Activated naive CD4-positive, alpha-beta T cell treated with anti-CD3 and anti-CD28 coated beads, Interleukin-2, amount 50 U/mL, for 72 hours (primary cell): ENCODE data around the gene DHCR7. TPM values are rescaled to one million over a fixed set of nuclear protein-coding genes. Genes with fewer than 3 reads are reported as not detected.

Experiments used
- ATAC-seq, 2 donors: fragments of 150-1000 bp; cut with Tn5 transposase; 2 replicates each; pipeline ENCODE4 v1.10.0; 2021; ENCODE audit warnings: mild to moderate bottlenecking in 2 of 2, moderate library complexity in 2 of 2
- DNase-seq, 2 donors: peaks; one replicate each; pipeline ENCODE4 v3.0.0; 2021 to 2022; ENCODE audit warnings: low spot score in 2 of 2
- H3K27ac Mint-ChIP-seq, 2 donors: one replicate each; pipeline ENCODE4 v1.8.0; 2022; ENCODE audit warnings: mild to moderate bottlenecking in 2 of 2, mixed read lengths in 2 of 2
- H3K36me3 Mint-ChIP-seq, 2 donors: one replicate each; pipeline ENCODE4 v1.8.0; 2022; ENCODE audit warnings: mixed read lengths in 2 of 2
- H3K9me3 Mint-ChIP-seq, 2 donors: one replicate each; pipeline ENCODE4 v1.8.0; 2022; ENCODE audit warnings: mixed read lengths in 2 of 2
- total RNA-seq, 2 donors: library from RNA; stranded (reverse); gene quantifications; one replicate each; pipeline ENCODE4 v1.2.3, GENCODE V29; 2022

Gene DHCR7
- total RNA-seq, 2 donors from 2014 or later, result 41.4 to 54.1 TPM

DNA sequence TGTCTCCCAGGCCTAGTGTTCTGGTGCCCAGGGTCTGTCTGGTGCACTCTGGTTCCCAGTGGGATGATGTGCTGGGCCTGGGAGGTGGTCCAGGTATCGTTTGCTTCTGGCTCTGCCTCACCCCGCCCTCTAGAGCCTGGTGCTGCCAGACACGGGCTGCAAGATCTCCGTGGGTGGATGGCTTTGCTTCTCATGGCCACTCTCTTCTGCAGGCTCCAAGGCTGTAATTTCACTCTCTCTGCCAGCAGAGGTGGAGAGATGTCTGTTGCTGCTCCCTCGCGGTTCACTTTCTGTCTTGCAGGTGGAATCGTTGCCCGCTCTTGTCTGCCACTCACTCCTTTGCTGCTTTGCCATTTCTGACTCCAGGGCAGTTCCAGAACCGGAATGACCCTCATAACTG lies 18.2 kb upstream of the DHCR7 start:
- H3K27ac Mint-ChIP-seq, result peak overlapping the region in 1 of 2 donors; percentile 24
- H3K9me3 Mint-ChIP-seq, result no peaks in the 10 kb centered on the region
- H3K36me3 Mint-ChIP-seq, result peaks cover 8 to 17% of the 10 kb centered on the region in 2 donors
- DNase-seq (no peak), ATAC-seq (no peak)

DNA sequence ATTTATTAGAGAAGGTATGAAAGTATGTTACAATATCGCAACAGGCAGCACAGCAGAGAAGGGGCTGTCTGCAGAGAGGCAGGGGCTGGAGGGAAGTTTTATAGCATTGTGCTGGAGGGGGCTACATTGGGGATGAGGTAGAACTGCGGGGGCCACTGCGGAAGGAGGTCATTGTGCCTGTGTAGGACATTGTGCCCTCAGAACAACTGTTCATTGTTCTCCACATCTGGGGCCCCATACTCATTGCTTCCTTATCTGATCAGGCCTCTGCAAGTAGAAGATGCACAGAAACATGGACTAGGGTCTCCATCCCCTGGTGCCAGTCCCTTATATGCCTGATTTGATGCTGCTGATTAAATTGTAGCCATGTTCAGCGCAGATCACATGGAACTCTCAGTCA lies 16.9 kb upstream of the DHCR7 start:
- Mint-ChIP-seq H3K36me3 (peaks cover 16 to 25% of the 10 kb centered on the region in 2 donors), H3K27ac (no peak overlapping the region), H3K9me3 (no peaks in the 10 kb centered on the region)
- no peak for ATAC-seq
- no peak for DNase-seq

DNA sequence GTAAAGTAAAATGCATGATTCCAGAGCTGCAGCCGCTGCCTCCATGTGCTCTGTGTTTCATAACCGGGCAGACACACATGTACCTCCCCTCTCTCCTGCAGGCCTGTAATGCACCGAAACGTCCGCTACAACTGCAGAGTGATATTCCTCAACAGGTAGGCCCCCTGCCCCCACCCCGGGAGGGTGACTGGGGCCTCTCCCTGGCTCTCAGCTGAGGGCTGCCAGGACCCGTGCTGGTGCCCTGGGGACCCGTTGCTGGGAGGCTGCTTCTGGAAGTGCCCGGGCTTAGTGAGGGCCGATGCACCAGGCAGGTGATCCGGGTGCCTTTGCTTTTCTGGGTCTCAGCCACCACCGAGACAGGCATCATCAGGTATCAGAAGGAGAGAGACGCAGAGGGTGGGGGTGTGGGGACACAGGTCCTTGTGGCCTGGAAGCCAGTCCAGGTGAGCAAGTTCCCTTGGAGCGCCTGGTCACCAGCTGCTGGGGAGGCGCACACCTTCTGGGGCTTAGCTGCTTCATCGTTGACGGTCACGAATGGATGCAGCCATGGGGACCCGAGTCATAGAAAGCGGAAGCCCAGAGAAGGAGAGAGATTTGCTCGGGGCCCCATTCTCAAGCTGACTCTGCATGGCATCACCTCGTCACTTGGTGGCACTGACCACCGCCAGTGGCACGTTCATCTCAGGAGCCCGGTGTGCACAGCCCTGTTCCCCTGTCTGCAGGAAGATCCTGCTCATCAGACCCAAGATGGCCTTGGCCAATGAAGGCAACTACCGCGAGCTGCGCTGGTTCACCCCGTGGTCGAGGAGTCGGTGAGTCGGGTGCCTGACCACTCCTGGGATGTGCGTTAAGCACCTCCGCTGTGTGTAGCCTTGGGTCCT lies 15.4 kb upstream of the DHCR7 start:
- H3K27ac Mint-ChIP-seq, result peak overlapping the region in 1 of 2 donors; percentile 46
- DNase-seq (no peak), ATAC-seq (no peak)
- H3K9me3 Mint-ChIP-seq, result no peaks in the 10 kb centered on the region
- peaks cover 15 to 32% of the 10 kb centered on the region in 2 donors for H3K36me3 Mint-ChIP-seq

DNA sequence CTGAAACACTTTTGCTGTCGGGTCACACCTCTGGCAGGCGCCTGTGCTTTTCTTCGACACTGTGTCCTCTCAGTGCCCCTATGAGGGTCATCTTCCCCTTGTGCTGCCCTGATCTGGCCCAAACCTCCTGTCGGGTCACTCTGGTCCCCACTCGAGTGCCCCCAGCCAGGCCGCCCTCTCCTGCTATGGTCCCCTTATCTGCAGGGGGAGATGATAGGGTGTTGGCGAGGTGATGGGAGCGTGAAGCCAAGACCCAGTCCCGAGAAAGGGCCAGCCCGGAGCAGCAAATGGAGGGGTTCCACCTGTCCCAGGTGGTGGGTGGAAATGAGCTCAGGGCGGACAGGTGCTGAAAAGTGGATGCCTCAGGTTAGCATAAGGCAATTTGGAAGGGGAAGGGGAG lies 14.5 kb upstream of the DHCR7 start:
- no peak for ATAC-seq
- H3K36me3 Mint-ChIP-seq, result peaks cover 14 to 31% of the 10 kb centered on the region in 2 donors

DNA sequence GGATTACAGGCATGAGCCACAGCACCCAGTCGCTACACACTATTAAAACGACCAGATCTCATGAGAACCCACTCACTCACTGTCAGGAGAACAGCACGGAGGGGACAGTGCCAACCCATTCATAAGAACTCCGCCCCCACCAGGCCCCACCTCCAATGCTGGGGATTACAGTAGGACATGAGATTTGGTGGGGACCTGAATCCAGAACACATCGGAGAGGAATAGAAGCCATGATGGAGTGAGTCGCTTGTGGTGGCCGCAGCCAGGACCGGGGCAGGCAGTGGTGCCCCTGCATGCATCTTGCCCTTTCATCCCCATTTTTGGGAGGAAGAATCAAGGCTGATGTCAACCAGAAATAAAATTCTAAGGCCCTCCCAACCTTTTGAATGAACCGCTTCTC lies 13.5 kb upstream of the DHCR7 start:
- H3K27ac Mint-ChIP-seq, result no peak overlapping the region
- peaks cover 14 to 21% of the 10 kb centered on the region in 2 donors for H3K36me3 Mint-ChIP-seq
- DNase-seq (no peak), ATAC-seq (no peak)
- H3K9me3 Mint-ChIP-seq, result no peaks in the 10 kb centered on the region

More for the DNA sequence above, 14.5 kb upstream of the DHCR7 start:
- DNase-seq, result no peak
- no peaks in the 10 kb centered on the region for H3K9me3 Mint-ChIP-seq
- peak overlapping the region in 1 of 2 donors; percentile 57 for H3K27ac Mint-ChIP-seq

DNA sequence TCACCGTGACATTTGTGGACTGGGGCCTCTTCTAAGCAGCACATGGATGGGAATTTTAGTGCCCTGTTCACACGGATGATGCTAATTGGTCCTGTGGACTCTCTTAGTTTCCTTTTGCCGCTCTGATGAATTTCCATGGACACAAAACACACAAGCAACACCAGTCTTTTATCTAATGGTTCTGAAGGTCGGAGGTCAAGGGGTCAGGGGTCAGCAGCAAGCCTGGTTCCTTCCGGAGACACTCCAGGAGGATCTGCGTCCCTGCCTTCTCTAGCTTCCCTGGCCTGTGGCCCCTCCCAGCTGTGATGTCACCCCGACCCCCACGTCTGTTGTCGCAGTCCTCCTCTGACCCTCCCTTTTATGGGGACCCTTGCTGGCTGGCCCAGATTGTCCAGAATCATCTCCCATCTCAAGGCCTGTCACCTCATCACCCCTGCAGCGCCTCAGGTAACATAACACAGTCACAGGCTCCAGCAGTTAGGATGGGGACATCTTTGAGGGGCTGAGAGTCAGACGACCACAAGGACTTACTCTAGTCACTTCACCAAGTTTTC lies 11.7 kb upstream of the DHCR7 start:
- ATAC-seq, result no peak
- peaks cover 25 to 28% of the 10 kb centered on the region in 2 donors for H3K36me3 Mint-ChIP-seq
- H3K27ac Mint-ChIP-seq, result no peak overlapping the region
- H3K9me3 Mint-ChIP-seq, result no peaks in the 10 kb centered on the region
- DNase-seq, result no peak

DNA sequence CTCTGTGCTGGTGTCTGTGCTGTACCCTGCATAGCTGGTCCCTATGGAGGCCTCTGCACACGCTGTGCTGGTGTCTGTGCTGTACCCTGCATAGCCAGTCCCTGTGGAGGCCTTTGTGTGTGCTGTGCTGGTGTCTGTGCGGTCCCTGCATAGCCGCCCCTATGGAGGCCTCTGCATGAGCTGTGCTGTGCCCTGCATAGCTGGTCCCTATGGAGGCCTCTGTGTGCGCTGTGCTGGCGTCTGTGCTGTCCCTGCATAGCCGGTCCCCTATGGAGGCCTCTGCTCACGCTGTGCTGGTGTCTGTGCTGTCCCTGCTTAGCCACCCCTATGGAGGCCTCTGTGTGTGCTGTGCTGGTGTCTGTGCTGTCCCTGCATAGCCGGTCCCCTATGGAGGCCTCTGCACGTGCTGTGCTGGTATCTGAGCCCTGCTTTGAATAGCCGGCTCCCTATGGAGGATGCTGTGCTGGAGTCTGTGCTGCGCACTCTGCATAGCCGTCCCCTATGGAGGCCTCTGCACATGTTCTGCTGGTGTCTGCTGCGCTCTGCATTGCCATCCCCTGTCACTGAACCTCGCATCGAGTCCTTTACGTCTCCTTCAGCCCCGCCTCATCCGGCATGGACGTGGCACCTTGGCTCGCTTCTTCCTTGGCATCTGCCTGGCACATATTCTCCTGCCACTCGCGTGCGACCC lies 11.0 kb upstream of the DHCR7 start:
- ATAC-seq (peak in 1 of 2 donors; percentile 36), DNase-seq (no peak)
- Mint-ChIP-seq H3K27ac (no peak overlapping the region), H3K36me3 (peaks cover 25 to 32% of the 10 kb centered on the region in 2 donors), H3K9me3 (no peaks in the 10 kb centered on the region)

DNA sequence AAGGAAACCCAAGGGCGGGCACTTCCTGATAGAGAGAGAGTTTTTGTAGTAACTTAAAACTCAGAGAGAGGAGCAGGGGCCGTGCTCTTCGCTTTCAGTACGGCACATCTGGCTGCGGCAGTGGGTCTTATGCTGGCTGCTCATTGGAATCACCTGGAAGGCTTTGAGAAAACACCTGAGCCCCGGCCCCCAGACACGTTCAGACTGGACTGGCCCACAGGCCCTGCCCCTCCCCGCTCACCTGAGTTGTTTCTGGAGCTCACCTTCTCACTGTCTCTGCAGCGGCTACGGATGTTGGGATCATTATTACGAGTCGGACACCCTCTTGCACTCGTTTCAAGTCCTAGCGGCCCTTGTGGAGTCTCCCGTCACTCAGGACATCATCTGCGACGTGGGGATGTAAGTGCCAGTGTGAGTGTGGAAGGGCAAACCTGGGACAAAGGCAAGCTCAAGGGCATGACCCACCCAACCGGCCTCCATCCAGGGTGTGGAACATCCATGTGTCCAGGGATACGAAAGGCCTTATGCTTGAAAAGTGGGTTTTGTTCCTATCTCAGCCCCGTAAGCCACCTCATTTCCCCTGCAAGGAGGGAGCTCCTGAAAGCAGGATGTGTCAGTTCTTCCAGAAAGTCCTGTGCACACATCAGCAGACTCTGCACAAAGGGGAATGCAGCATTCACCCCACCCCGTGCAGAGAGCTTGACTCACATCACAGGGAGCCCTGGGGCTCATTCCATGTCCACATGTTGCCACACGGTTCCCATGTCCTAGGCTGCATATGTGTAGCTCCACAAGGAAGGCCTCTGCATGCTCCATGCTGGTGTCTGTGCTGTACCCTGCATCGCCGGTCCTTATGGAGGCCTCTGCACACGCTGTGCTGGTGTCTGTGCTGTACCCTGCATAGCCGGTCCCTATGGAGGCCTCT lies 10.2 kb upstream of the DHCR7 start:
- H3K36me3 Mint-ChIP-seq, result peaks cover 28 to 35% of the 10 kb centered on the region in 2 donors
- ATAC-seq (peak in 1 of 2 donors; percentile 9), DNase-seq (no peak)

DNA sequence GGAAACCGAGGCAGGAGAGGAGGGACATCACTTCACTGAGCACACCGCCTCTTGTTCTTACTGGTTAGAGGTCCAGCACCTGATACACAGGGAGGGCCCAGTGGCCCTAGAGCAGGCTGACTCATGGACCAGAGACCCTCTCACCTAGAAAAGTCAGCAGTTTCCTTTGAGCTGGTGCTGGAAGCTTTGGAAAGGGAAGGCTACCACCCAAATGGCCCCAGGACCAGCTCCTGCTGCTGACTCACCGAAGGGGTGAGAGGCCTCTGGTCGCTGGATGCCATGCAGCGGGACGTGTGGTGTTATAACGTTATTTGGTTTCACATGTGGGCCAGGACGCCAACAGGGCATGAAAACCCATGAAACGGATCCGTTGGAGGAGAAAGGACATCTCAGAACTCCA lies 8.6 kb upstream of the DHCR7 start:
- DNase-seq (no peak), ATAC-seq (no peak)
- H3K36me3 Mint-ChIP-seq, result peaks cover 31 to 39% of the 10 kb centered on the region in 2 donors
- H3K27ac Mint-ChIP-seq, result no peak overlapping the region
- H3K9me3 Mint-ChIP-seq, result no peaks in the 10 kb centered on the region

More for the DNA sequence above, 10.2 kb upstream of the DHCR7 start:
- H3K9me3 Mint-ChIP-seq, result no peaks in the 10 kb centered on the region
- H3K27ac Mint-ChIP-seq, result no peak overlapping the region

DNA sequence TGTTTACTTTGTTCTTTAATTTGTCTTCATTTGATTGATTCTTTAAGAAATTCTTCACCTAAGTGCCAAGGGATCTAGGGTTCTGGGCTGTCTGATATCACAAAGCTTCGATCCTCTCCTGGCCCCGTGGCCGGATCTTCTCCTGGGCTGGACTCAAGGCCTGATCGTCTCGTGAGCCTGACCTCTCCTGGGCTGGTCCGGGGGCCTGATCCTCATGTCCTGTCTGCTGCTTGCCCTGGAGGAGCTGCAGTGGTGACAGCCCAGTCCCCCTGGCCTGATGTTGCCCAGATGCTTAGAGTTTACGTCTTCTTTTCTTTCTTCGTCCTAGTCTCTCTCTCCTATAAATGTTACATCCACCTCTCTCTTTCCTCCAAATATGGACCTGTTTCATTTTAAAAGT lies 8.1 kb upstream of the DHCR7 start:
- ATAC-seq (no peak), DNase-seq (no peak)
- no peaks in the 10 kb centered on the region for H3K9me3 Mint-ChIP-seq
- H3K27ac Mint-ChIP-seq, result no peak overlapping the region
- H3K36me3 Mint-ChIP-seq, result peaks cover 31 to 39% of the 10 kb centered on the region in 2 donors

DNA sequence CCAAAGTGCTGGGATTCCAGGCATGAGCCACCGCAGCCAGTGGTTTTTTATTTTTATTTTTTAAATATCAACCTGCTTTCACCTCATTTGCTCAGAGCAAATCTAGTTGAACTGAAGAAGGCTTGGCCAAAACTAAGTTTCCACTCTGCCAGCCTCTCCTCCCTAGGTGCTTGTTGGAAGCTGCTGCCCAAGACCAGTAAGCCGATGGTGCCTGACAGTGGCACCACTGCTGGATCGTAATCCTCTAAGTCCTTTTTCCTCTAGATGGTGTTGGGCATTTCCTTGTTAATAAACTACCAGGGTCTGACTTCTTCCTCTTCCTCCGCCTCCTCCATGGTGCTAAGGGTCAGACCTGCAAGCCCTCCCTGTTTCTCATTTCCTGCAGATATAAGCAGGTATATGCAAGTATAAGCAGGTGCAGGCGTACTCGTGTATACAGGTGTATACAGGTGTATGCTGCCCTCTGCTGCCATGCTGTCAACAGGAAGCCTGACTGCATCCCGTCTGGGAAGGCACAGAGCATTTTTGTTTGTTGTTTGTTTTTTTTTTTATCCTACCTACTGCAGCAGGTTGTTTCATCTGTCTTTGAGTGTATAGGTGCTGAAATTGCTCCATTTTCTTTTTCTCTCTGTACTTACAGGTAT lies 6.4 kb upstream of the DHCR7 start:
- no peak for ATAC-seq
- Mint-ChIP-seq H3K36me3 (peaks cover 19 to 28% of the 10 kb centered on the region in 2 donors), H3K9me3 (no peaks in the 10 kb centered on the region), H3K27ac (peak overlapping the region; percentile 20 to 70)
- no peak for DNase-seq

DNA sequence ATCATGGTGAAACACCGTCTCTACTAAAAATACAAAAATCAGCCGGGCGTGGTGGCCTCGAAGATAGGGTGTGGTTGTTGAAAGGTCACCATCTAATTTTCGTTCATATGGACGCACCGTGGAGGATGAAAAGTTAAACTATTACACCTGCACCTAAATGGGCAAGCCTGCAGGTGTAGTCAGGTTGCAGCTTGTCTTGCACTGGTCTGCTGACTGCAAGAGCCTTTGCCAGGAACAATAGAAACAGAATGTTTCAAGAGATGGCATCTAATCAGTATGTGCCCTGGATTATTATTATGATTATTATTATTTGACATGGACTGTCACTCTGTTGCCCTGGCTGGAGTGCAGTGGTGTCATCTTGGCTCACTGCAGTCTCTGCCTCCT lies 5.7 kb upstream of the DHCR7 start:
- H3K27ac Mint-ChIP-seq, result peak overlapping the region; percentile 60 to 86
- H3K36me3 Mint-ChIP-seq, result peaks cover 17 to 32% of the 10 kb centered on the region in 2 donors
- DNase-seq, result no peak
- H3K9me3 Mint-ChIP-seq, result no peaks in the 10 kb centered on the region
- no peak for ATAC-seq

DNA sequence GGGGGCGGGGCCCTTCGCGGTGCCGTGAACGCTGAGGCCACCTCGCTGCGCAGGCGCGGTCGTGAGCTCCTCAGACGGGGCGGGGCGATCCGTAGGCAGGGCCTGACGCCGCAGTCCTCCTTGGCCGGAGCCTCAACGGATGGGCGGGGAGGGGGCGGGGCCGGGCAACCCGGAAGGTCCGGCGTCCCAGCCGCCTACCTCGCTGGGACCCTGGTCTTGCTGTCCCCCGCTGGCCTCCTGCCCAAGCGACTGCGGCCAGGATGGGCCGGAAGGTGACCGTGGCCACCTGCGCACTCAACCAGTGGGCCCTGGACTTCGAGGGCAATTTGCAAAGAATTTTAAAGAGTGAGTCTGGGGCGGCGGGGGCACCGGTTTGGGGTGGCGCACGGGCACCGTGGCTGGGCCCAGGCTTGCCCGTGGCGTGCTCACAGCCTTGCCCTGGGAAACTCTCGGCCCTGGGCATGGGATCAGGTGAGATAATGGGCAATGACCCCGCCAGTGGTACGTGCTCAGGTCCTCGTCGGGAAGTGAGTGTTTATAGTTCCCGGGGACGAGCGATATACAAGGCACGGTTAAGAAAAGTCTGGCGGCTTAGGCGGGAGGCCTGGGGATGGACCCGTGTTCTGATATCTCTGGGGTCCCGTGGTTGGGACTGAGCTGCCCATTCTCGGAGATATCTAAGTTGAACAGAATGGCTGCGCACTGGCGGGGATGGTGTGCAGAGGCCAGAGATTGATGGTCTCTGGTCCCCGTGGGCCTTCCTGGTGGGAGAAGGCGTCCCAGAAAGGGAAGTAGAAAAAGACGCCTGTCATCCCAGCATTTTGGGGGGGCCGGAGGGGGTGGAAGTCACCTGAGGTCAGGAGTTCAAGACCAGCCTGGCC lies 5.1 kb upstream of the DHCR7 start, which contains the start of gene NADSYN1:
TSS of gene NADSYN1 (plus strand) at position 167 of the 881 bp plus-strand sequence. CDS start at position 261, 94 bp downstream.
- ATAC-seq, result peak; percentile 67 to 77
- peak; percentile 92 to 95 for DNase-seq
- Mint-ChIP-seq H3K36me3 (peaks cover 17 to 38% of the 10 kb centered on the region in 2 donors), H3K27ac (peak within 1 kb of the TSS; percentile 86 to 92), H3K9me3 (no peaks in the 10 kb centered on the region)

DNA sequence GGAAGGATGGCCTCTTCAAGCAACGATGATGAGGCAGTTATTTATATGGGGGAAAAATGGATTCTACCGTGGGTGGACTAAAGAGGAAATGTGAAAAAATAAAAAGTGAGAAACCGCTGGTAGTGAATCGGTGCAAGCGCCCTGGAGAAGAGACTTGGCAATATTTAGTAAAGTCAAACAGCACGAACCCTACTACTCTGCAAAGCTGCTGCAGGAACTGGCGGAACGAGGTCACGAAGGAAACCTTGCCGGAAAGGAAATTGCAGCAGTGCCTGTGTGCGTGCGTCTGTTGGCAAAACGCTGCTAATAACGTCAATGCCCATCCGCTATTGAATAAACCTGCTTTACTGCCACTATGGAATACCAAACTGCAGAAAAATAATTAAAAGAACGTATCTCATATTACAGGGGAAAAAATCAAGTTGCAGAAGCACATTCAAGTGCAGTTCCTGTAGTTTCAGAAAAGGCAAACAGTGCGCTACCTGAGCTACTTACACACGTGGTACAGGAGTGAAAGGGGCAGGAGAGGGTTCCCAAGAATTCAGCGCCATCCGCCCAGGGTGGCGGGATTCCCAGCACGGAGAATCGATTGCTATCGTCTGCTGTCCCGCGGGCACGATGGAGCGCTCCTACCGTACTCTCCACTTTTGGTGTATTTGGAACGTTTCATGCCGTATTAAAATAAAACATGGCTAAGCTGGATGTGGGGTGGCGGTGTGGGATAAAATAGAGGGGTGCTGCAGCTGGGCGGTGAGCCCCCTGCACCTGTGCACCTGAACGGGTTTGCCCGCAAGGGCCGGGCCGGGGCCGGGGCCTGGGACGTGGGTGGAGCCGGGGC lies 4.2 kb upstream of the DHCR7 start:
- Mint-ChIP-seq H3K9me3 (no peaks in the 10 kb centered on the region), H3K36me3 (peaks cover 21 to 41% of the 10 kb centered on the region in 2 donors), H3K27ac (peak overlapping the region; percentile 86 to 92)
- ATAC-seq (no peak), DNase-seq (peak in 1 of 2 donors; percentile 31)
